Measurements from ENCODE around the gene ATMIN. TPM values are rescaled to one million over a fixed set of nuclear protein-coding genes. Genes with fewer than 3 reads are reported as not detected.

ATMIN gene
- total RNA-seq, 1 donor from 2014 or later, result 47.0 TPM

DNA sequence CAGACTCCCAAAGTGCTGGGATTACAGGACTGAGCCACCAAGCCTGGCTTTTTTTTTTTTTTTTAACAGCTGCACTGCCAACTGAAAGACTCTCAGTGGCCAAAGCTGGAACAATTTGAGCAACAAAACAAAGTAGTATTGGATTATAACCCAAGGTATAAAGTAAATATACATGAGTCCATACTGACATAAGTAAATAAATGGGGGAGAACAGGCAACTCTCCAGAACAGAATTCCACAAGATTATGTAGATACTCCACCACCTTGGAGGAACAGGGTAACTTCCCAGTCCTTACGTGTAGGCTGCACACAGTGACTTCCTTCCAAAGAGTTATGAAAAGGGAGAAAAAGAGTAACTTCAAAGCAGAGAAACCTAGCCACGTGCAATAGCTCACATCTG is 44.7 kb upstream of the ATMIN start:
- peaks cover 15% of the 10 kb centered on the region for H3K36me3 Mint-ChIP-seq
- DNase-seq (ENCODE audit: extremely low spot score, unreplicated experiment), result no peak
- TF ChIP-seq, protein P1, sequence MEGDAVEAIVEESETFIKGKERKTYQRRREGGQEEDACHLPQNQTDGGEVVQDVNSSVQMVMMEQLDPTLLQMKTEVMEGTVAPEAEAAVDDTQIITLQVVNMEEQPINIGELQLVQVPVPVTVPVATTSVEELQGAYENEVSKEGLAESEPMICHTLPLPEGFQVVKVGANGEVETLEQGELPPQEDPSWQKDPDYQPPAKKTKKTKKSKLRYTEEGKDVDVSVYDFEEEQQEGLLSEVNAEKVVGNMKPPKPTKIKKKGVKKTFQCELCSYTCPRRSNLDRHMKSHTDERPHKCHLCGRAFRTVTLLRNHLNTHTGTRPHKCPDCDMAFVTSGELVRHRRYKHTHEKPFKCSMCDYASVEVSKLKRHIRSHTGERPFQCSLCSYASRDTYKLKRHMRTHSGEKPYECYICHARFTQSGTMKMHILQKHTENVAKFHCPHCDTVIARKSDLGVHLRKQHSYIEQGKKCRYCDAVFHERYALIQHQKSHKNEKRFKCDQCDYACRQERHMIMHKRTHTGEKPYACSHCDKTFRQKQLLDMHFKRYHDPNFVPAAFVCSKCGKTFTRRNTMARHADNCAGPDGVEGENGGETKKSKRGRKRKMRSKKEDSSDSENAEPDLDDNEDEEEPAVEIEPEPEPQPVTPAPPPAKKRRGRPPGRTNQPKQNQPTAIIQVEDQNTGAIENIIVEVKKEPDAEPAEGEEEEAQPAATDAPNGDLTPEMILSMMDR (conservative IDR thresholded peaks at IDR 0.05), result no peak
- no peaks in the 10 kb centered on the region for H3K9me3 Mint-ChIP-seq
- H3K4me3 Mint-ChIP-seq, result no peak overlapping the region
- peaks cover 13% of the 10 kb centered on the region for H3K4me1 Mint-ChIP-seq (ENCODE audit: unreplicated experiment)
- no peak overlapping the region for H3K27ac Mint-ChIP-seq
- no peaks in the 10 kb centered on the region for H3K27me3 Mint-ChIP-seq

DNA sequence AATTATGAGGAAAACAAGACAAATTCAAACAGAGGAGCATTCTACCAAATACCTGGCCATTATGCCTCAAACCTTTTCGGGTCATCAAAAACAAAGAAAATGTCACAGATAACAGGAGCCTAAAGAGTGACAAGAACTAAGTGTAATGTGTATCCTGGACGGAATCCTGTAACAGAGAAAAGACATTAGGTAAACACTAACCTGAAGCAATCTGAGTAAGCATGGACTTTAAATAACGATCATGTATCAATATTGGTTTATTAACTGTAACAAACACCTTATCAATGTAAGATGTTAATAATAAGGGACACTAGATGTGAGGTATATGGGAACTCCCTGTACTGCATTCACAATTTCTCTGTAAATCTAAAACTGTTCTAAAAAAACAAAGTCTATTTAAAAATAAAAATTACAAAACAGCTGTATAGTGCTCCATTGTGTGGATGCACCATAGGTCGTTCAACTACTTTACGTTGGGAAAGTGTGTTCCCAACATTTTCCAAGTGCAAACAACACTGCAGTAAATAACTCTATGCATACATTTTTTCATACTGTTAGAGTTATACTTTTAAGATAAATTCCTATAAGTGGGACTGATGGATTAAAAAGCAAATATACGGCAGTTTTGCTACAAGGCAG is 43.7 kb upstream of the ATMIN start:
- Mint-ChIP-seq H3K4me3 (no peak overlapping the region), H3K9me3 (no peaks in the 10 kb centered on the region), H3K27ac (no peak overlapping the region), H3K4me1 (ENCODE audit: unreplicated experiment) (peaks cover 10% of the 10 kb centered on the region), H3K36me3 (peaks cover 10% of the 10 kb centered on the region), H3K27me3 (no peaks in the 10 kb centered on the region)
- no peak for DNase-seq (ENCODE audit: extremely low spot score, unreplicated experiment)
- TF ChIP-seq, protein P1 (conservative IDR thresholded peaks at IDR 0.05), result no peak

DNA sequence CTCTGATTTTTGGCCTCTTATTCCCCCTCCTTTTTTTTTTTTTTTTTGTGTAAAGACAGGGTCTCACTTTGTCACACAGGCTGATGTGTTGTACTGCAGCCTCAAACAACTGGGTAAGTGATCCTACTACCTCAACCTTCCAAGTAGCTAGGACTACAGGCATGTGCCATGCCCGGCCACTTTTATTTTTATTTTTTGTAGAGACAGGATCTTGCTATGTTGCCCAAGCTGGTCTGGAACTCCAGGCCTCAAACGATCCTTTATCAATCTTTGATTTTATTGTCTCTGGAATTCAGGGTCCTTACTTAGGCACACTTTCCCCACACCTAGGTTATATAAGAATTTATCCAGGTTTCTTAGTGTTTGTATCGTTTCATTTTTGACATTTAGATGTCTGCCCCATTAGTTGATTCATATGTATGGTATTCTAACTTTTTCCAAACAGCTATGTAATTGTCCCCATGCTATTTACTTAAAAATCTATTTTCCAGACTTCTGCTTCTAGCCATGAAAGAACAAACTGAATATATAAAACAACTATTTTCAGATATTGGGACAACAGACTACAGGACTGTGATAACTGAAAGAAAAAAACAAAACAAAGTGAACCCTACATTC is 42.9 kb upstream of the ATMIN start:
- Mint-ChIP-seq H3K36me3 (peaks cover 10% of the 10 kb centered on the region), H3K4me1 (ENCODE audit: unreplicated experiment) (peaks cover 14% of the 10 kb centered on the region), H3K27me3 (no peaks in the 10 kb centered on the region), H3K27ac (peak overlapping the region; percentile 38), H3K9me3 (no peaks in the 10 kb centered on the region), H3K4me3 (no peak overlapping the region)
- no peak for DNase-seq (ENCODE audit: extremely low spot score, unreplicated experiment)
- TF ChIP-seq, protein P1 (conservative IDR thresholded peaks at IDR 0.05), result no peak

DNA sequence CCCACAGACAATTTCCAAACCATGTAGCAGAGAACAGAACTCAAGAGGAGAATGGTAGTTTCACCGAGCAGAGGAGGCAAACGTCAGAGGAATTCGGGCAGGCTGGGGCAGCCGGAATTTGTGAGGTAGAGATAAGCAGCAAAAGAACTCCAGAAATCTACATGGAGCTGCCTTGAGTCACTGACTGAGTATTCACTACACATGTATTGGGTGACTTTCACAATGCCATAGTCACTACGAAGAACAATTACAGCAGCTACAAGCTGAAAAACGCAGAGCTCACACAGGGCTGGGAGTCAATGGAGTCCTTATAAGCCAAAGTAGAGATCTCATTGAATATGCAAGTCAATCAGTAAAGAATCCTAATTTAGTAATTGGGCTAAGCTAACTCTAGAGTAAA is 42.3 kb upstream of the ATMIN start:
- Mint-ChIP-seq H3K4me1 (ENCODE audit: unreplicated experiment) (peaks cover 14% of the 10 kb centered on the region), H3K9me3 (no peaks in the 10 kb centered on the region), H3K27ac (peak overlapping the region; percentile 38), H3K4me3 (no peak overlapping the region), H3K27me3 (no peaks in the 10 kb centered on the region), H3K36me3 (peaks cover 10% of the 10 kb centered on the region)
- TF ChIP-seq, protein P1 (conservative IDR thresholded peaks at IDR 0.05), result no peak
- no peak for DNase-seq (ENCODE audit: extremely low spot score, unreplicated experiment)

DNA sequence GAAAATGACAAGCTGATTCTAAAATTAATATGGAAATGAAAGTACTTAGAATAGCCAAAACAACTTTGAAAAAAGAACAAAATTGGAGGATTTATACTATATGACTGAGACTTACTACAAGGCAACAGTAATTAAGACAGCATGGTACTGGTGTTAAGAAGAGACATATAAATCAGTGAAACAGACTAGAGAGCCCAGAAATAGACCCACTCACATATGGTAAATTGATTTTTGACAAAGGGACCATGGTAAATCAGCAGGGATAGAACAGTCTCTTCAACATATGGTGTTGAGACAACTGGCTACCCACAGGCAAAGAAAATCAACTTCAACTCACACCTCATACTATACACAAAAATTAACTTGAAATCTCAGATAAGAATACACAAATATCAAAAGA is 41.8 kb upstream of the ATMIN start:
- Mint-ChIP-seq H3K9me3 (no peaks in the 10 kb centered on the region), H3K27ac (no peak overlapping the region), H3K27me3 (no peaks in the 10 kb centered on the region), H3K4me1 (ENCODE audit: unreplicated experiment) (peaks cover 14% of the 10 kb centered on the region), H3K36me3 (peaks cover 12% of the 10 kb centered on the region), H3K4me3 (no peak overlapping the region)
- TF ChIP-seq, protein P1 (conservative IDR thresholded peaks at IDR 0.05), result no peak
- DNase-seq (ENCODE audit: extremely low spot score, unreplicated experiment), result no peak
